Fibroblast of villous mesenchyme (primary cell): ENCODE data around the gene DOCK2. TPM values are rescaled to one million over a fixed set of nuclear protein-coding genes. Genes with fewer than 3 reads are reported as not detected.

ENCODE experiments used
- DNase-seq: peaks from one replicate; pipeline ENCODE4 v3.0.0-alpha.2; 2010; ENCODE audit warnings: low read depth
- H3K4me3 ChIP-seq: 2 replicates; pipeline ENCODE4 v1.5.1; 2011; ENCODE audit warnings: low read depth, mild to moderate bottlenecking, low read length
- total RNA-seq: library from RNA; depleted of rRNA; stranded (reverse); fragments of >200 nt; gene quantifications from 2 replicates; pipeline ENCODE4 v1.2.3, GENCODE V29; 2012
- TF ChIP-seq, protein P1 (sequence below): IDR thresholded peaks from 2 replicates; pipeline ENCODE4 v1.5.1; 2012; ENCODE audit warnings: low read depth, mild to moderate bottlenecking, low read length; ENCODE audit not compliant: insufficient read depth

Gene DOCK2
- total RNA-seq, 1 donor = 7.3 TPM

DNA sequence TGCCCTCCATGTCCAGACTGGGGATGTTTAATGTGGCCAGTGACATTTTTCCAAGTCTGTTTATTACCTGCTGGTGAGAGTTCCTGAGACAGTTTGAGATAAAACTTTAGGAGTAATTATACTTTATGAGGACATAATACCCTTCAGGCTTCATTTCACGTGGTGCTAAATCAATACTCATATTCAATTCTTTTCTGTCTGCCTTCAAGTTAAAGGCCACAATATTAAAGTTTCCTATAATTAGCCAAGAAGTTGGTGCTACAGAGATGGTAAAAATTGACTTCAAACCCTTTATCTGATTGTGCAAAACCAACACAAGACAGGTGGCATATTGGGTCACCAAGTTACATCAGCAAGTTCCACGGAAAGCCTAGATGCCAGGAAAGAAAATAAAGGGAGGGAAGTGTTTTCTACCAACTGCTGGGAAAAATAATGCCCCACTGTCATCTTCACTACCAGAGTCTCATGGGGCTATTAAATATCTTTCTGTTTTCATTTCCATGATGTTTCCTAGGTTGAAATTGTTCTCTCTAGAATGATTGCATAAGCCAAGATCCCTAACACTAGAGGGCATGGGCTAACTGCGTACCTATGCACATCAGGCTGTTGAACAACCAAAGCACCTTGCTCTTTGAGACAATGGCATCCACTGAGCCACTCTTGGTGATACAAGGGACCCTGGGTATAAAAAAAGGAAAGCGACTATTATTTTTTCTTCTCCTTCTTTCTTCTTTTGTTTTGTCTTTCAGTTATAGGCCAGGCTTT is 274.6 kb downstream of the DOCK2 start:
- TF ChIP-seq, protein P1, sequence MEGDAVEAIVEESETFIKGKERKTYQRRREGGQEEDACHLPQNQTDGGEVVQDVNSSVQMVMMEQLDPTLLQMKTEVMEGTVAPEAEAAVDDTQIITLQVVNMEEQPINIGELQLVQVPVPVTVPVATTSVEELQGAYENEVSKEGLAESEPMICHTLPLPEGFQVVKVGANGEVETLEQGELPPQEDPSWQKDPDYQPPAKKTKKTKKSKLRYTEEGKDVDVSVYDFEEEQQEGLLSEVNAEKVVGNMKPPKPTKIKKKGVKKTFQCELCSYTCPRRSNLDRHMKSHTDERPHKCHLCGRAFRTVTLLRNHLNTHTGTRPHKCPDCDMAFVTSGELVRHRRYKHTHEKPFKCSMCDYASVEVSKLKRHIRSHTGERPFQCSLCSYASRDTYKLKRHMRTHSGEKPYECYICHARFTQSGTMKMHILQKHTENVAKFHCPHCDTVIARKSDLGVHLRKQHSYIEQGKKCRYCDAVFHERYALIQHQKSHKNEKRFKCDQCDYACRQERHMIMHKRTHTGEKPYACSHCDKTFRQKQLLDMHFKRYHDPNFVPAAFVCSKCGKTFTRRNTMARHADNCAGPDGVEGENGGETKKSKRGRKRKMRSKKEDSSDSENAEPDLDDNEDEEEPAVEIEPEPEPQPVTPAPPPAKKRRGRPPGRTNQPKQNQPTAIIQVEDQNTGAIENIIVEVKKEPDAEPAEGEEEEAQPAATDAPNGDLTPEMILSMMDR = no peak
- no peak for DNase-seq
- H3K4me3 ChIP-seq = no peak overlapping the region

DNA sequence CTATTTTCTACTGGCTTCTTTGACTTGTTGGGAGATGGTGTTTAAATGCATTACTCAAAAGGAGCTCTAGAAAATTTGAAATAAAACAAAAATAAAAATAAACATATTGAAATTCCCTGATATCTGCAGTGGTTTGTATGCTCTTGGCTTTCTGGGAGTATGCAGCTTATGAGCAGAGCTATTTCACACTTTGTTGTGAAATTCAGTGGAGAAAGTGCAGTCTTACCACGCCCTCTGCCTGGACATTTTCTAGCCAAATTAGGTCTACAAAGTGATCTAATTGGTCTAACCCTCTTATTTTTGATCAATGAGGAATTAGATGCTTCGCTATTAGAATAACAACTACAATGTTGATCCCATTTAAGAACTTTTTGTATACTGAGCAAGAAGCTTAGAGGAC is 276.4 kb downstream of the DOCK2 start:
- H3K4me3 ChIP-seq = no peak overlapping the region
- DNase-seq = no peak
- TF ChIP-seq, protein P1 = no peak

DNA sequence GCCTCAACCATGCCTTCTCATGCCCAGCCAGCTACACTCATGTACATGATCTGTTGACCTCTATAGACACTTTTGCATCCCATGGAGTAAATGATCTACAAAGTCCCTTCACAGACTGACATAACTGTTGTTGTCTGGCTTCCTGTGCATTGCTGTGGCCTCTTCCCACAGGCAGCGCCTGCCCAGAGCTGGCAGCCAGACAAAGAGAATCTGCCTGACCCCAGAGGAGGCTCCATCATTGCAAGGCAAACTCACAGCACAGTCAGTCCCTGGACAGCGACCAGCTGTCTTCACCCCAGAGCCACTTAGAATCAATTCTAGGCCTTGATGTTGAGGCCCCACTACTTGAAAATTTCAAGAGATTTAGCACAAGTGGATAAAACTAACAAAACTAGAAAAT is 277.7 kb downstream of the DOCK2 start:
- TF ChIP-seq, protein P1 = no peak
- no peak overlapping the region for H3K4me3 ChIP-seq
- DNase-seq = peak; percentile 62

DNA sequence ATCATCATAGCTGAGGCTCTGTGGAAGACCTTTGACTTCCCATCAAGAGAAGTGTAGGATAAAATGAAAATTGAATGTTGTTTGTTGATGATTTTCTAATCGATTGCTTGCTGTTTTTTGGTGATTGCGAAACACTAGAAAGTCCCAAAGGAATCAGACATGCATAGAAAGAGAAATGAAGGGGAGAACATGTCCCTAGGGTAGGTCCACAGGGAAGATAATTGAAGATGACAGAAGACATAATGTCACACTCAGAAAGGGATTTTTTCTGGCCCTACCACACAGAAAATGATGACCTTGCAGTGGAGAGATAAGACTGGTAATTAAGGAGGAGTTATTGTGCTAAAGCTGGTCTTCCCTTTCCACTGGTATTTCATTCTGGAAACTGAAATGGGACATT is 280.4 kb downstream of the DOCK2 start:
- TF ChIP-seq, protein P1 = no peak
- H3K4me3 ChIP-seq = no peak overlapping the region
- no peak for DNase-seq

DNA sequence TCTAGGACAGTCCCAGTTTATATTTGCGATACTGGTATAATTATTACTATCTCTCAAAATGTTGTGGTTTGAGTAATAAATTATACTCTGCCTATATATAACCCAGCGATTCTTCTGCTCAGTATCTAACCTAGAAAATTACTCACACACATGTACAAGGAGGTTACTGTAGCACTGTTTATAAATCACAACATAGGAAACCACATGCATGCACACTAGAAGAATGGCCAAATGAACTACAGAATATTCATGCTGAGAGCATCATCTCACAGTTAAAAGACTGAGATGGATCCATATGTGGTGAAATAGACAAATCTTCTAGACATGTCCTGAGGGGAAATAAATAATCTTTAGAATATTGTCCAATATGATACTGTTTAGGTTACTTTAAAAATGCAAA is 281.2 kb downstream of the DOCK2 start:
- H3K4me3 ChIP-seq = no peak overlapping the region
- TF ChIP-seq, protein P1 = no peak
- no peak for DNase-seq

DNA sequence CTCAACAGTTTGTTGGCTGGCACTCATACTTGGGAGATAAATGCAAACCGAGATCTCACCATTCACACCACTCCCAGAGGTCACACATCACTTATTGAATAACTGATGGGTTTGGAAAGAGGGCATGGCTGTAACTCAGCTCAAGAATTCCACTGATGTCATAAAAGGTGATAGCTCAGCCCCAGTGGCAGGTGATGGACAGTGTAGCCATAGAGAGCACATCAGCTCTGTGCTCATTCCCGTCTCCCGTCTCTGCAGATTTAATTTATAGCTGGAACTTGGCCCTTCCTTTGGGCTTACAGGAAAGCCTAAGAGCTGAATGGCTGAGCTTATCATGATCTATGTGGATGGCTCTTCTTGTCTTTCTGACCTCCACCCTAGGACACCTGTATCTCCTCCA is 283.4 kb downstream of the DOCK2 start:
- TF ChIP-seq, protein P1 = no peak
- no peak for DNase-seq
- no peak overlapping the region for H3K4me3 ChIP-seq

DNA sequence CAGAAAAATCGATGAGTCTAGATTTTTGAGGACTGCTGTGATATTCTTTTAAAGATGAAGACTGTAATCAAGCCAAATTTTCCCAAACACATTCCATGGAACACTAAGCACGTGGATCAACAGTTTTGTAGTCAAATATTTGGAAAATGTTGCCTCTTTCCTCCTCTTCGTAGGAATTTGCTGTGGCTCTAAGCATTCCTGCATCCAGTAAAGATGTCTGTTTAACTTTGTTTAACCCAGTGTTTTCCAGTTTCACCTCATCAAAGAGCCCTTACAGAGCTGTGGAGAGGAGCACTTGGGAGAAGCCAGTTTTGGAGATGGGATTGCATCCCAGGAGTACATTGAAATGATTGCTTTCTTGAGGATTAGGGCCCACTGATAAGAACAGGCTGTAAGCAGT is 284.3 kb downstream of the DOCK2 start:
- no peak for DNase-seq
- no peak overlapping the region for H3K4me3 ChIP-seq
- TF ChIP-seq, protein P1 = no peak
